CD4-positive, alpha-beta T cell treated with Interleukin-21 for 1 hour (primary cell): ENCODE results near the gene KLHL36.
"Not testable (repeated sequence)": the region's sequence is repeated elsewhere in the genome, so short reads cannot be mapped to it uniquely, and the experiment has no call there.

Source experiments
- DNase-seq: peaks from one replicate; pipeline ENCODE4 v3.0.0-alpha.2; 2020

The KLHL36 gene

DNA sequence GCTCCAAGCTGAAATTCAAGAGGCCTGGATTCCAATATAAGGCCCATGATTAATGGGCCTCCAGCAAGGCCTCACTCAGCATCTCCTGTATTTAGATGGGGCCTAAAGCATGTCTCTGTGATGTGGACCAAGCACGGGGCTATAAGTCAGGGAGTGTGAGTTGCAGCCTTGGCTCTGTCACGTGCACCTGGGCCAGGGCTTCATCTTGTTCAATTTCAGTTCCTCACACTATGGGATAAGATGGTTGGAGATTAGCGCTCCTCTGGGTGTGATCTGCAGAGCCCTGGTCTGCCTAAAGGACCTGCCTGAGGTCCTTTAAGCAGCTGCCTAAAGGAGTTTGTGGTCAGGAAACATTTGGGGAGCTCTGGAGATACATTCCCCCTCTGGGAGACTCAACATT, 25.2 kb downstream of the KLHL36 start:
- no peak for DNase-seq

DNA sequence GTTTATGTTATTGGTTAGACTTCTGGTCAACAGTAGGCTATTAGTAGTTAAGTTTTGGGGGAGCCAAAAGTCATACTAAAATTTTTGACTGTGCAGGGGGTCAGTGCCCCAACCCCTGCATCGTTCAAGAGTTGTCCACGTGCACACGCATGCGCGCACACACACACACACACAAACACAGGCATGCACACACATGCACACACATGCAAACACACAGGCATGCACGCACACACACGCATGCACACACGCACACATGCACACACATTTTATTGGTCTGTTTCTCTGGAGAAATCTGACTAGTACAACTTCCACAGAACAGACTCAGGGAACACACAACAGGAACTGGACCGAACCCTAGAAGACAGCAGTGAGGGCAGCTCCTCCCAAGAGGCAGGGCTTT, 27.1 kb downstream of the KLHL36 start:
- DNase-seq = no peak

DNA sequence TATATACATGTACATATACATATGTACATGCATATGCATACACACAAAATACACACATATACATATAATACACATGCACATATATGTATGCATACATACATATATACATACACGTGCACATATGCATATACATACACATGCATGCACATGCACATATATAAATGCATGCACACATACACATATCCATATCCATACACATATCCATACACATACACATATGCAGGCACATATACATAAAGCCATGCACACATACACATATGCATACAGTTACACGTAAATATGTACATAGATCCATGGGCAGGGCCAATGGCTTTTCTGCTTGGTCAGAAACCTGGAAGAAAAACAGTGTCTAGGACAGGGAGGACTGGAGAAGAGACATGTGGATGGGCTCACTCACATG, 27.6 kb downstream of the KLHL36 start:
- no peak for DNase-seq

DNA sequence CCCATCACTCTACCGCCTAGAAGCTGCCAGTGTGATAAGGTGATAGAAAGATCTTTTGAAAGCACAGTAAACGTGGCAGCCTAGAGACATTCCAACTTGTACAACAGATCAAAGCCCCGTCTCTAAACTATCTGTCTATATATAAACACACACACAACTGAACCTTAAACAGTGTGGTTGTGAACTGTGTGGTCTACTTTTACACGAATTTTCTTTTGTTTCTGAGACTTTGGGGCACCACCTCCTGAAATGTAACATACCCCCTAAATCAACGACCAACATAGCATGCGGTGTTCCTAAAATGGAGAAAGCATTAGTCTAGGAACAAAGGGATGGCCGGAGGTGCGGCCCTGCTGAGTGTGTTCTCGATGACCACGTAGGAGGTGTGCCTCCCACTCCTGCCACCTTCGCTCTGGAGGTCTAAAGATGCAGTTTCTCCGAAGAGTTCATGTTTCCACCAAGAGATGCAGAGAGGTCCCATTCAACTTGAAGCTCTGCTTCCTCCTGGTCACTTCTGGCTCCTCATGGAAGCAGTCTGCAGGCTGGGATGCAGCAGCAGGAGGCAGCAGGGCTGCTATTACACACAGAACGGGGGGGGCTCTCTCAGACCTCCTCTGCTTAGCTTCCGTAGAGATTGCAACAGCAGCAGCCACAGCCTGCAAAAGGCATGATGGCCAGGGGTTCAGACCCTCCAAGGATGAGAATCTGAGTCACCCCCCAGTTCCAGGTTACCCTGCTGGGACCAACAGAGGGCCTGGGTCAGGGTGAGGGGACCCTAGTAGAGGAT, 28.9 kb downstream of the KLHL36 start:
- DNase-seq = no peak

DNA sequence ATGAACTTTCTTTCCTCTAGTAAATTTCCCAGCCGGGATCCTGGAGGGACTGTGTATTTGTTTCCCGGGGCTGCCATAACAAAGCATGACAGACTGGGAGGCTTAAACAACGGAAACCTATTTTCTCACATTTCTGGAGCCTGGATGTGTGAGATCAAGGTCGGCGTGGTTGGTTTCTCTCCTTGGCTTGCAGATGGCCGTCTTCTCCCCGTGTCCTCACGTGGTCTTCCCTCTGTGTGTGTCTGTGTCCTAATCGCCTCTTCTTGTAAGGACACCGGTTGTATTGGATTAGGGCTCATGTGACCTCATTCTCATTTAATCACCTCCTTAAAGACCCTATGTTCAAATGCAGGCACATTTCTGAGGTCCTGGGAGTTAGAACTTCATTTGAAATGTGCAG, 29.5 kb downstream of the KLHL36 start:
- DNase-seq = no peak

DNA sequence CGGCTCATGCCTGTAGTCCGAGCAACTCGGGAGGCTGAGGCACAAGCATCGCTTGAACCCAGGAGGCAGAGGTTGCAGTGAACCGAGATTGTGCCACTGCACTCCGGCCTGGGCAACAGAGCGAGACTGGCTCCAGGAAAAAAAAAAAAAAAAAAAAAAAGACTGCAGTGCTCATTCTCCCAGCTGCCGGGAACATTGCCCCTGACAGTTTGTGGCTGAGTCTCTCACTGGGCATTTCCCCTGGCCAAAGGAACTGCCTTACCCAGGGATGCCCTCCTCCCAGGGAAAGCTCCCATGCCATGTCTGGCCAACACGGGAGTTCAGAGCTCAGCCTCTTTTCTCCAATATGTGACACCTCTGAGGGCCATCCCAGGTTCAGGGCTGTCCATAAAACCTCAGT, 30.2 kb downstream of the KLHL36 start:
- no peak for DNase-seq

DNA sequence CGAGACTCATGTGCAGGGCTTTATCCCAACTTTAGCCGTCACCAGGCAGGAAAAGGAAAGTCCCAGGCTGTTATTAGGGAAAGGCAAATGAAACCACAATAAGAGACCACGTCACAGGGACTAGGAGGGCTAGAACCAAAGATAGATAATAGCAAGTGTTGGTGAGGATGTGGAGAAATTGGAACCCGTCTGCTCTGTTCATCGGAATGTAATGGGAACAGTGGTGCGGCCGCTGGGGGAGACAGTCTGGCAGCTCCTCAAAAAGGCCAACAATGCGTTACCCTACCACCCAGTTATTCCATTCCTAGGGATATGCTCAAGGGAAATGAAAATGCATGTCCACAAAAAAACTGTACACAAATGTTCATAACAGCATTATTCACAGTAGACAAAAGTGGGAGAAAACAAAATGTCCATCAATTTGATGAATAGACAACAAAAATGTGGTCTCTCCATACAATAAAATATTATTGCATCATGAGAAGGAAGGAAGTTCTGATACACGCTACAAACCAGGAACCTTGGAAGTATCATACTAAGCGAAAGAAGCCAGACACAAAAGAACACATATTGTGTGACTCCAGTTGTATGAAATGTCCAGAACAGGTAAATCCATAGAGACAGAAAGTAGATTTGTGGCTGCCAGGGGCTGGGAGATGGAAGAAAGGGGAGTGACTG, 32.0 kb downstream of the KLHL36 start:
- DNase-seq = no peak

DNA sequence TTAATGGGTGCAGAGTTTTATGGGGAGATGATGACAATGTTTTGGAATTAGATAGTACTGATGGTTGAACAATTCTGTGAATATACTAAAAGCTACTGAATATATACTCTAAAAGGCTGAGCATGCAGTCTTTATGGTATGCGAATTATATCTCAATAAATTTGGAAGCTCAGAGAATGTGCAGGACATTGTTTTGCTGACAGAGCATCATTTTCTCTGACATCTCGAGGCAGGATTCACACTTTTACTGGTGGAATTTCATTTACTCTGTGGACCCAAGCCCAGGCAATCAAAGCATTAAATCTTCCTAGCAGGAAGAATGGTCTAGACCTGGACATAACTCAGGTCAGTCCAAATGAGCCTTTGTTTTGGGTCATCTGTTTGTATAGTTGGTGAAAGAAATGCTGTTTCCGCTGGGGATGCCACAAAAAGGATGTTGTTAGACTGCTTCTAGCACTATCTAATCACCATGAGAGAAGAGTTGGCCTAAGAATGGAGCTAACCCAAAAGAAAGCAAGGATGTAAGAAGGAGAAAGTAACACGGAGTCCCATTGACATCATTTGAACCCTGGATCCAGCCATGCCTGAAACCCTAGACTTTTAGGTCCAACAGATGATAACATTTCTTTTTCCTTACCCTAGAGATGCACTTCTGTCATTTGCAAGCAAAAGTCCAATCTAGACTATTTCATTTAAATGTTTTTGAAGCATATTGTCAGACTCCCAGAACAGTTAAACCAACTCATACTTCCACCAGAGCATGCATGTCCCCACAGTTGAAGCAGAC, 32.7 kb downstream of the KLHL36 start:
- no peak for DNase-seq

DNA sequence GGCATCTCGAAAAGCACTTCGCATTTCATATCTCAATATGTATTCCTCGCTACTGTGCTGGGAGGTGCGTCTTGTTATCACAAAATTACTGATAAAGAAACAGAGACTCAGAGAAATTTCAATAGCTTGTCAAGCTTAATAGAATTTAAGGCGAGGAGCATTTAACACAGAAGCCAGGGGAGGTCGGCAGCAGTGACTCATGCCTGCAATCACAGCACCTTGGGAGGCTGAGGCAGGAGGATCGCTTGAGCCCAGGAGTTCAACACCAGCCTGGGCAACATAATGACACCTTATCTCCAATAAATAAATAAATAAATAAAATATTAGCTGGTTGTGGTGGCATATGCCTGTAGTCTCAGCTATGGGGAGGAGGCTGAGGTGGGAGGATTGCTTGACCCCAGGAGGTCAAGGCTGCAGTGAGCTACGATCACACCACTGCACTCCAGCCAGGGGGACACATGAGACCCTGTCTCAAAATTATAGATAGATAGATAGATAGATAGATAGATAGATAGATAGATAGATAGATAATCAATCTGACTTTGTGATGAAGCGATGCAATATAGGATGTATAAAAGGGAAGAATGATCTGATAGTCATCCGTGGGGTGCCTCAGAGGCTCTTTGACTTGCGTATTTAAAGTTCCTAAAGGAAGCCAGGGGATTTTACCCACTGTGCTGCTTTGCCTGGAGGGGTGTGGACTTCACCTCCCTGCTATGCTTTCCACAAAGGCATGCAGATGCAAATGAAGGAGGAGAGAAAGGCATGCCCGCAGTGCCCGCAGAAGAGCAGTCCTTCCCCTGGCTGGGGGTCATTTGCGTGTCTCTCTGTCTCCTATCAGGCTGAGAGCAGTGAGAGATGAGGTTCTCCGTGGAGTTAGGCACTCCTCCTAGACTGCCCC, 35.6 kb downstream of the KLHL36 start:
- DNase-seq = no peak

DNA sequence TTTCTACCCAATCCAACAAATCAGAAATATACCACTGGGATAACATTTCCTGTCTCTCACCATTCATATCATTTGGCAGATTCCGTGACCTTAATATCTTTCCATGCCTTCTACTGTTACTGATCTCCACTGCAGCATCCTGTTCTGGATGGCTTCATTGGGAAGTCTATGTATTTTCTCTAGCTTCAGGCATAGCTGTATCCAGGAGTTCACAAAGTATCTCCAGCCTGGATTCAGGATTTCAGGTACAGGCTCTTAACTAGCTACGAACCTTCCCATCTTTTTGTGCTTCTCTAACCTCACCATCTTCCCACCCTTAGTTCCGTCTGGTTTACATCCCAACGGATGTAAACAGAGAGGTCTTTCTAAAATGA, 36.3 kb downstream of the KLHL36 start:
- no peak for DNase-seq

DNA sequence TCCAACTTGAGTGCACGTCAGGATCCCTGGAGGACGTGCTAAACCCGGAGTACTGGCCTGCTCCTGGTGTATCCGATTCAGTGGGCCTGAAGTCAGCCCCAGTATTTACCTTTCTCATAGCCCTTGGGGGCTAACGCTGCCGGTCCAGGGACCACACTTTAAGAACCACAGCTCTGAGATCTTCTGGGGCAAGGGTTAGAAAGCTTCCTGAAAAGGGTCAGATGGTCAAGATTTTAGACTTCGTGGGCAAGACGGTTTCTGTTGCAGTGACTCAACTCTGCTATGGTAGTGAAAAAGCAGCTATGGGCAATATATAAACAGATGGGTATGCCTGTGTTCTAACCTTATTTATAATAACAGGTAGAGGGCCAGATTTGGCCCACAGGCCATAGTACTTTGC, 36.9 kb downstream of the KLHL36 start:
- DNase-seq = no peak

DNA sequence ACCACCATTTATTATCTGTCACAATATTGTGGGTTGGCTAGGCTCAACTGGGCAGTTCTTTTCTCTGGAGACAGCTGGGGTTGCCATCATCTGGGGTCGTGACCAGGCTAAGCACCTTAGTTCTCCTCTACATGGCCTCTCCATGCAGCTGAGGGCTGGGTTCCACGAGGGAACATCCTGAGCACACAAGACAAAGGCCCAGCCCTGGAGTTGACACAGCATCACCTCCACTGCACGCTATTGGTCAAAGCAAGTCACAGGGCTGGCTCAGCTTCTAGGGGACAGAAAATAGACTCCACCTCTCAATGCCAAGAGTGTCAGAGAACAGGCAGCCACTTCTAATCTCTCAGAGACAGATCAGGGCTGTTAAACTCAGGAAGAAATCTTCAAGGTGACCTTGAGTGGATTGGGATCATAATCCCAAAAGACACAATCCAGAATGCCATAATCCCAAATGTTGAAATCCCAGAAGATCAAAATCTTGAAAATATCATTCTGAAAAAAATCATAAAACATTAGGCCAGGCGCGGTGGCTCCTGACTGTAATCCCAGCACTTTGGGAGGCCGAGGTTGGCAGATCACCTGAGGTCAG, 38.5 kb downstream of the KLHL36 start:
- DNase-seq = no peak

DNA sequence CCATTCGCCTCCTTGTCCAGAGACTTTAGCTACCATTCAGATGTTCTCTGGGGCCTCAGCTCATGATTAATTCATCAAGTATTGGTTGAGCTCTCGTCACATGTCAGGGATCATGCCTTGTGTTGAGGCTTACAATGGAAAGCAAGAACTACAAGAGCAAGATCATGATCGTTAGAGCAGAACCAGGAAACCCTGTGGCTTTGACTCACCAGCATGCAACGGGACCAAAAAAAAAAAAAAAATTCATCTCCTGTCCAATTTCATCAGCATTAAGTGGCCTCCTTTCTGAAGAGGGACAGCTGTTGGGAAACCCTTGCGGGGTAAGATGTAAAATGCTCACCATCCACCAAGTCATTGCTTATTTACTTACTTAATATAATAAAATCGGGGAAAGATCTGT, 39.4 kb downstream of the KLHL36 start:
- no peak for DNase-seq

DNA sequence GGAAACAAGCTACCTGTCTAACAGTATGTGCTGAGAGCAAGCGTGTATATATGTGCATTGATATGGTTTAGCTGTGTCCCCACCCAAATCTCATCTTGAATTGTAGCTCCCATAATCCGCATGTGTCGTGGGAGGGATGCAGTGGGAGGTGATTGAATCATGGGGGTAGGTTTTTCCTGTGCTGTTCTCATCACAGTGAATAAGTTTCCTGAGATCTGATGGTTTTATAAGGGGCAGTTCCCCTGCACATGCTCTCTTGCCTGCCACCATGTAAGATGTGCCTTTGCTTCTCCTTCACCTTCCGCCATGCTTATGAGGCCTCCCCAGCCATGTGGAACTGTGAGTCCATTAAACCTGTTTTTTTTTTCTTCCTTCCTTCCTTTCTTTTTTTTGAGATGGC, 39.9 kb downstream of the KLHL36 start:
- DNase-seq = not testable (repeated sequence)

DNA sequence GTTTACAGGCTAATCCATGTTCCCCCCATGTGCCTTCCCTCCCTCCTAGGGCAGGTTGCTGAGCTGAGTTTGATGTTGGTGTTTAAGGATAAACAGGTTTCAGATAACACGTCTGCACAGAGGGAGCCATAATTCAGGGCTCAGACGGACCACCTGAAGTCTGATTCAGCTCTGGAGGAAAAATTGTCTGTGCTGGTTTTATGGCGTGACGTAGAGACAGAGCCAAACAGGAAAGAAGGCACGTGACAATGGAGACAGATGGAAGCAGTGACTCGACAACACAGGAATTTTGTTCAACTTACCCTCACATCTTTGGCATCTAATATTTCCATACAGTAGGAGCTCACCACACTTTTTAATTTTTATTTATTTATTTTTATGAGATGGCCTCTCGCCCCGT, 40.8 kb downstream of the KLHL36 start:
- DNase-seq = no peak

DNA sequence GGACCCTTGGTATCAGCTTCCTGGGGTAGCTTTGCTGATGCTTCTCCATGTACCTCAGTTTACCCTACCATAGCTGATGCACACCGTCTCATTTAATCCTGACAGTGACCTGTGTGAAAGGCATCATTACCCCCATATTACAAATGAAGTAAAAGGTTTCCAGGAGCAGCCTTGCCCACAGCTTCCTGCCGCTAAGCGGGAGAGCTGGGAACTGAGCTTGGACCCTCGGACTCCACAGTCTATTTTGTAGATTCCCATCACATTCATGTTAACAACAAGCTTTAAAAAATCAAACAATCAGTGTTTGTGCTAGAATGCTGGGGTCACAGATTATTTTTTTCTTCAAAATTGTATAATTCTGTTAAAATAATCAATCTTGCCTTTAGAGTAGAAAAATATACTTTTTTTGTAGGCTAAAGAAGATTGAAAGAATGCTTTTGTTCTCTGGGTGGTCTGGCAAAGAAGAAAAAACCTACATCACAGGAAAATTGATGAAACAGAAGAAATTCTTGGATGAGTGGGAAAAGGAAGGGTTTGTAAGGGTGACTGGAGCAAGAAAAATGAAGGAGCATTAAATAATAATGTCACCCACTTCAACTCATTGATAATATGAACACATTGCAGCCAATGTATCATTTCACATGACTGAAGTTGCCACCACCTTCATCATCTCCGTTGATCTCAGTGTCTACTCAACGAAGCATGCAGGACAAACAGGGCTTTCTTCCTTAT, 41.9 kb downstream of the KLHL36 start:
- no peak for DNase-seq

DNA sequence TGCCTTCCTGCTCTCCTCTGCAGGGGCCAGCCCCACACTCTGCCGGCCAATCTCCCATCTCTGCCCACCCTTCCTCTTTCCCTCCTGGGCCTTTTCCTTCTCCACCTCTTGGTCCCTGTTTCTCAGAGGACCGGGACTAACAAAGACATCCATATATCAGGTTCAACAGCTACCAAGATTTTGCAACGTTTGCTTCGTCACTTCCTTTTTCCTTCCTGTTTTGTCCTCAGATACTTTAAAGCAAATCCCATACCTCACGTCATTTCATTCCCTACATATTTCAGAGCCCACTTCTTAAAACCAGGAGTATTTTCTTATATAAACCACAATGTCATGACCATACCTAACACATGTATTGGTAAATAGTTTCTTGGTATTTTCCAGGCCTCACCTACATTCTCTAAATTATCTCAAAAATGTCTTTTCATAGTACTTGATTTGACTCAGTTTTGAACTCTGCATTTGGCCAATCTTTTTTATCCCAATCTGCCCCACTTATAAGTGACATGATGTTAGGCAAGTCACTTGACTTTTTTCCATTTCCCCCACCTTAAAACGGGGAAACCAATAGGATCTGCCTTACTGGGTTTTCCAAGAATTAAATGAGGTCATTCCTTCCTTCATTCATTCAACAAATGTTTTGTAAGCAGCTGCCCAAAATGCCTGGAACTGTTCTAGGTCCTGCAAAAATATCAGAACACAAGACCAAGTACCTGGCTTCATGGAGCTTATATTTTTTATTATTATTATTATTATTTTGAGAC, 44.3 kb downstream of the KLHL36 start:
- DNase-seq = no peak

DNA sequence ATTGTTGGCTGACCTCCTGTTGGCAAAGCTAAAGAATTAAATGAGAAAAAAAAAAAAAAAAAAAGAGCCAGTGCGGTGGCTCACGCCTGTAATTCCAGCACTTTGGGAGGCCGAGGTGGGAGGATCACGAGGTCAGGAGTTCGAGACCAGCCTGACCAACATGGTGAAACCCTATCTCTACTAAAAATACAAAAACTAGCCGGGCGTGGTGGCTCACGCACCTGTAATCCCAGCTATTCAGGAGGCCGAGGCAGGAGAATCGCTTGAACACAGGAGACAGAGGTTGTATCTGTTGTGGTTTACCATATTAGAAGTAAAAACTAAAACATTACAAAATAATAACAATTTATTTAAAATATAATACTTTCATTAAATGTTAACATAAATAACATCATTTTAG, 45.6 kb downstream of the KLHL36 start:
- DNase-seq = not testable (repeated sequence)

DNA sequence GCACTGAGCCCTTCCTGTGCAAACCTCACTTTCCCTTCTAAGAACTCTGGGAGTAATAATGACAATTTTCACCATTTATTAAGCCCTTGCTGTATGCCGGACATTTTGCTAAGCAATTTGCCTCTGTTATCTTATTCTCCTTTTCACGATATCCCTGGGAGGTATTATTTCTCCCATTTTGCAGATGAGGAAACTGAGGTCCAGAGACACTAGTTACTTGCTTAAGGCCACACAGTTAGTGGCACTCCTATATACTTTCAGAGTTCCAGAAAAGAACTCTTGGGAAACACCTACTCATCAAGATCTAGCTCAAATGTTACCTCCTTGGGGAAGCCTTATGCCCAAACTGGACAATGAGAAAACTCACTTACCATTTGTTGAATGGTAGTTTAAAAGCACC, 46.7 kb downstream of the KLHL36 start:
- DNase-seq = no peak

DNA sequence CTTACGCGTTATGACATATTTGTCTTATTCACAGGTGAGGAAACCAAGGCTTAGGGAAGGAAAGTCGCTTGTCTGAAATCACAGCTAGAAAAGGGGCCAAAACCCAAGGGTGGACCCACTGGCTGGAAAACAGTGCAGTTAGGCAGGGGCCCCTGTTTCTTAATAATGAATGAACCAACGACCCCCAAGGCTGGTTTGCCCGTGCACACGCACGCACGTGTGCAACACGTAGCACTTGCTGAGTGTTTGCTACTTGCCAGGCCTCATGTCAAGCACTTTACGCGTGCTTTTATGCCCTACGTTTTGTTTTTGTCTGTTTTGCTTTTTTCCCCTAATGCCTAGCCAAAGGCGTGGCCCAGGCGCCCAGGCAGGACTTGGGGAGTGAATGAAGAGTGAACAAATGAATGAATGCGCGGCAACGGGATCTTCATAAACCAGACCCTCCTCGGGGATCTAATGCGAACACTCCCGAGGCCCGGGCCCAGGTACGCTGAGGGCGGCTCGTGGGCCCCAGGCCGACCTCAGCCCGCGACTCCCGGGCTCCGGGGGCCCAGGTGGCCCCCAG, 50.9 kb downstream of the KLHL36 start:
- DNase-seq = no peak
